ENCODE results near the gene CHMP2A. TPM values are rescaled to one million over a fixed set of nuclear protein-coding genes. Genes with fewer than 3 reads are reported as not detected.

Gene CHMP2A
- total and polyA plus RNA-seq, 10 of the 15 experiments (the other 5 are each of a cell fraction or from before 2014, with no cell fraction given) = 69.5 to 172 (median 109) TPM

GRCh38 chr19:58536852-58537798, 17.8 kb downstream of the CHMP2A start:
- ChIA-PET SMC1A (ENCODE audit: uncharacterized antibody, unreplicated experiment) (no interaction called here), POLR2A (interaction anchor here (0.7 kb wide), 1 partner anchor 25 kb away, joined by 4 read pairs; no protein-coding TSS in a partner anchor), CTCF (interaction anchor here (1.0 kb wide), 1 partner anchor 17 kb away, joined by 3 read pairs; the partner anchor contains the start of gene ZBTB45), RAD21 (ENCODE audit: unreplicated experiment) (interaction anchor here (1.0 kb wide), 1 partner anchor 17 kb away, joined by 3 read pairs; the partner anchor contains the start of gene ZBTB45)
- in situ Hi-C loops (cut with MboI) (no loop called here), intact Hi-C loops (cut with micrococcal nuclease; ENCODE audit: unreplicated experiment) (no loop called here)
- Histone ChIP-seq H3K27ac (ENCODE audit: control insufficient read depth, insufficient read depth) (no peak overlapping the region), H3K79me2 (ENCODE audit: control insufficient read depth, insufficient read depth, low read length) (no peaks in the 10 kb centered on the region), H4K20me1 (ENCODE audit: control insufficient read depth, insufficient read depth) (no peaks in the 10 kb centered on the region), H3K9ac (ENCODE audit: control insufficient read depth, insufficient read depth, low read length) (no peak overlapping the region), H3K4me1 (ENCODE audit: control insufficient read depth, insufficient read depth, low read length) (no peaks in the 10 kb centered on the region), H3K36me3 (ENCODE audit: control insufficient read depth in 2 of 2, insufficient read depth in 2 of 2, low read length in 1 of 2) (no peaks in the 10 kb centered on the region), H3K9me3 (replicated peaks; ENCODE audit: control insufficient read depth, insufficient read depth, low read length) (no peaks in the 10 kb centered on the region), H3K27me3 (replicated peaks in 1 of 2; ENCODE audit: control insufficient read depth in 2 of 2, insufficient read depth in 2 of 2, low read length in 1 of 2) (peaks cover 0 to 1% of the 10 kb centered on the region in 2 experiments; a peak in 2 of 4 replicates), H3K4me3 (no peak overlapping the region), H2AFZ (ENCODE audit: control insufficient read depth, low read depth, low read length) (no peak overlapping the region), H3K4me2 (ENCODE audit: control insufficient read depth, insufficient read depth) (no peak overlapping the region)
- 50% methylated on average over 8 of the region's 8 CpGs for WGBS (ENCODE audit: insufficient coverage, insufficient replicate concordance, low lambda C conversion rate, missing lambda C conversion rate)
- peak; percentile 18; the same call in 1 of the 3 replicates for ATAC-seq
- no TSS peak for BruUV-seq (replicated peaks)
- DNase-seq (ENCODE audit: low read depth, low spot score) = no peak
- FAIRE-seq = no peak
- TF ChIP-seq, protein P1, sequence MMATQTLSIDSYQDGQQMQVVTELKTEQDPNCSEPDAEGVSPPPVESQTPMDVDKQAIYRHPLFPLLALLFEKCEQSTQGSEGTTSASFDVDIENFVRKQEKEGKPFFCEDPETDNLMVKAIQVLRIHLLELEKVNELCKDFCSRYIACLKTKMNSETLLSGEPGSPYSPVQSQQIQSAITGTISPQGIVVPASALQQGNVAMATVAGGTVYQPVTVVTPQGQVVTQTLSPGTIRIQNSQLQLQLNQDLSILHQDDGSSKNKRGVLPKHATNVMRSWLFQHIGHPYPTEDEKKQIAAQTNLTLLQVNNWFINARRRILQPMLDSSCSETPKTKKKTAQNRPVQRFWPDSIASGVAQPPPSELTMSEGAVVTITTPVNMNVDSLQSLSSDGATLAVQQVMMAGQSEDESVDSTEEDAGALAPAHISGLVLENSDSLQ (IDR thresholded peaks at IDR 0.05) = no peak
- TF ChIP-seq KAT2A (conservative IDR thresholded peaks at IDR 0.05; ENCODE audit: control insufficient read depth, low read depth, low read length) (no peak), NFIC (IDR thresholded peaks at IDR 0.05; ENCODE audit: low read depth, low read length) (no peak), TCF3 (IDR thresholded peaks at IDR 0.05; ENCODE audit: borderline replicate concordance, insufficient read depth, low read depth, low read length) (no peak), CREM (IDR thresholded peaks at IDR 0.05; ENCODE audit: low read depth) (no peak), IKZF2 (IDR thresholded peaks at IDR 0.05) (no peak), IRF4 (IDR thresholded peaks at IDR 0.05; ENCODE audit: low read depth, low read length) (no peak), RAD51 (IDR thresholded peaks at IDR 0.05) (no peak), KDM1A (IDR thresholded peaks at IDR 0.05; ENCODE audit: borderline replicate concordance) (no peak), HSF1 (IDR thresholded peaks at IDR 0.05; ENCODE audit: low read depth, low read length) (no peak), TCF12 (IDR thresholded peaks at IDR 0.05; ENCODE audit: low read depth, low read length) (no peak)
- TF ChIP-seq, protein P2, sequence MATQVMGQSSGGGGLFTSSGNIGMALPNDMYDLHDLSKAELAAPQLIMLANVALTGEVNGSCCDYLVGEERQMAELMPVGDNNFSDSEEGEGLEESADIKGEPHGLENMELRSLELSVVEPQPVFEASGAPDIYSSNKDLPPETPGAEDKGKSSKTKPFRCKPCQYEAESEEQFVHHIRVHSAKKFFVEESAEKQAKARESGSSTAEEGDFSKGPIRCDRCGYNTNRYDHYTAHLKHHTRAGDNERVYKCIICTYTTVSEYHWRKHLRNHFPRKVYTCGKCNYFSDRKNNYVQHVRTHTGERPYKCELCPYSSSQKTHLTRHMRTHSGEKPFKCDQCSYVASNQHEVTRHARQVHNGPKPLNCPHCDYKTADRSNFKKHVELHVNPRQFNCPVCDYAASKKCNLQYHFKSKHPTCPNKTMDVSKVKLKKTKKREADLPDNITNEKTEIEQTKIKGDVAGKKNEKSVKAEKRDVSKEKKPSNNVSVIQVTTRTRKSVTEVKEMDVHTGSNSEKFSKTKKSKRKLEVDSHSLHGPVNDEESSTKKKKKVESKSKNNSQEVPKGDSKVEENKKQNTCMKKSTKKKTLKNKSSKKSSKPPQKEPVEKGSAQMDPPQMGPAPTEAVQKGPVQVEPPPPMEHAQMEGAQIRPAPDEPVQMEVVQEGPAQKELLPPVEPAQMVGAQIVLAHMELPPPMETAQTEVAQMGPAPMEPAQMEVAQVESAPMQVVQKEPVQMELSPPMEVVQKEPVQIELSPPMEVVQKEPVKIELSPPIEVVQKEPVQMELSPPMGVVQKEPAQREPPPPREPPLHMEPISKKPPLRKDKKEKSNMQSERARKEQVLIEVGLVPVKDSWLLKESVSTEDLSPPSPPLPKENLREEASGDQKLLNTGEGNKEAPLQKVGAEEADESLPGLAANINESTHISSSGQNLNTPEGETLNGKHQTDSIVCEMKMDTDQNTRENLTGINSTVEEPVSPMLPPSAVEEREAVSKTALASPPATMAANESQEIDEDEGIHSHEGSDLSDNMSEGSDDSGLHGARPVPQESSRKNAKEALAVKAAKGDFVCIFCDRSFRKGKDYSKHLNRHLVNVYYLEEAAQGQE (IDR thresholded peaks at IDR 0.05; ENCODE audit: low read depth, low read length) = no peak
- TF ChIP-seq, protein P3, sequence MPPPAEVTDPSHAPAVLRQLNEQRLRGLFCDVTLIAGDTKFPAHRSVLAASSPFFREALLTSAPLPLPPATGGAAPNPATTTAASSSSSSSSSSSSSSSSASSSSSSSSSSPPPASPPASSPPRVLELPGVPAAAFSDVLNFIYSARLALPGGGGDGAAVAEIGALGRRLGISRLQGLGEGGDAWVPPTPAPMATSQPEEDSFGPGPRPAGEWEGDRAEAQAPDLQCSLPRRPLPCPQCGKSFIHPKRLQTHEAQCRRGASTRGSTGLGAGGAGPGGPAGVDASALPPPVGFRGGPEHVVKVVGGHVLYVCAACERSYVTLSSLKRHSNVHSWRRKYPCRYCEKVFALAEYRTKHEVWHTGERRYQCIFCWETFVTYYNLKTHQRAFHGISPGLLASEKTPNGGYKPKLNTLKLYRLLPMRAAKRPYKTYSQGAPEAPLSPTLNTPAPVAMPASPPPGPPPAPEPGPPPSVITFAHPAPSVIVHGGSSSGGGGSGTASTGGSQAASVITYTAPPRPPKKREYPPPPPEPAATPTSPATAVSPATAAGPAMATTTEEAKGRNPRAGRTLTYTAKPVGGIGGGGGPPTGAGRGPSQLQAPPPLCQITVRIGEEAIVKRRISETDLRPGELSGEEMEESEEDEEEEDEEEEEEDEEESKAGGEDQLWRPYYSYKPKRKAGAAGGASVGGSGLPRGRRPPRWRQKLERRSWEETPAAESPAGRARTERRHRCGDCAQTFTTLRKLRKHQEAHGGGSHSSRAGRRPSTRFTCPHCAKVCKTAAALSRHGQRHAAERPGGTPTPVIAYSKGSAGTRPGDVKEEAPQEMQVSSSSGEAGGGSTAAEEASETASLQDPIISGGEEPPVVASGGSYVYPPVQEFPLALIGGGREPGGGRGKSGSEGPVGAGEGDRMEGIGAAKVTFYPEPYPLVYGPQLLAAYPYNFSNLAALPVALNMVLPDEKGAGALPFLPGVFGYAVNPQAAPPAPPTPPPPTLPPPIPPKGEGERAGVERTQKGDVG (CRISPR knock-in tag; IDR thresholded peaks at IDR 0.05) = no peak

Data from GM12878 (cell line).